Tibial artery (tissue), 4 donors: ENCODE data around the gene LACTBL1.

Experiments
- DNase-seq, 2 donors: peaks; one replicate each; pipeline ENCODE4 v3.0.0-alpha.2; 2019
- H3K27ac ChIP-seq, 2 donors: fragments of 200-600 bp; sonication (generic) in 1 of 2; 1 replicate in 1 of 2; 2 replicates in 1 of 2; pipeline ENCODE4 v1.5.1; 2018 to 2019; ENCODE audit warnings: mild to moderate bottlenecking in 1 of 2
- H3K27me3 ChIP-seq, 2 donors: fragments of 200-600 bp; sonication (generic) in 1 of 2; one replicate each; pipeline versions ENCODE4 v1.5.1 to v1.6.0; 2016 to 2019
- H3K36me3 ChIP-seq, 3 donors: fragments of 200-600 bp; sonication (generic) in 2 of 3; one replicate each; pipeline ENCODE4 v1.5.1; 2016 to 2019; ENCODE audit warnings: mild to moderate bottlenecking in 2 of 3
- H3K4me1 ChIP-seq, 4 donors: fragments of 200-600 bp; sonication (generic) in 2 of 4; 1 replicate in 3 of 4; 2 replicates in 1 of 4; pipeline ENCODE4 v1.5.1; 2016 to 2019
- H3K4me3 ChIP-seq, 2 donors: fragments of 200-600 bp; sonication (generic) in 1 of 2; 1 replicate in 1 of 2; 2 replicates in 1 of 2; pipeline ENCODE4 v1.5.1; 2018 to 2019; ENCODE audit warnings: mild to moderate bottlenecking in 2 of 2
- H3K9me3 ChIP-seq, 3 donors: fragments of 200-600 bp; sonication (generic) in 1 of 3; one replicate each; pipeline ENCODE4 v1.5.1; 2016 to 2019
- CTCF ChIP-seq, 2 experiments: fragments of 200-600 bp in 1 of 2; fragments of 450-650 bp in 1 of 2; IDR thresholded peaks; one replicate each; pipeline ENCODE4 v1.5.1; 2017 to 2019; ENCODE audit warnings: antibody characterized with exemption in 2 of 2, mild to moderate bottlenecking in 1 of 2, moderate library complexity in 1 of 2
- intact Hi-C: fragments of 100-400 bp; cut with DNase I; formaldehyde crosslinking; loops from one replicate; pipeline ENCODE4 v1.15.0; 2023; ENCODE audit warnings: low total_unique reads

The LACTBL1 gene

GRCh38 chr1:22959545-22960360, 12.9 kb downstream of the LACTBL1 start:
- DNase-seq, result no peak
- no peak overlapping the region for H3K27ac ChIP-seq
- no peak for TF ChIP-seq CTCF (IDR thresholded peaks at IDR 0.05)
- intact Hi-C loops, result no loop called here
- no peaks in the 10 kb centered on the region for H3K9me3 ChIP-seq
- no peaks in the 10 kb centered on the region for H3K36me3 ChIP-seq
- H3K27me3 ChIP-seq, result peaks cover 0 to 38% of the 10 kb centered on the region in 2 donors
- no peaks in the 10 kb centered on the region for H3K4me1 ChIP-seq
- H3K4me3 ChIP-seq, result no peak overlapping the region

- no peak for DNase-seq
Measured at GRCh38 chr1:22958556-22958955, 14.1 kb downstream of the LACTBL1 start.

GRCh38 chr1:22957066-22957465, 15.6 kb downstream of the LACTBL1 start:
- peaks cover 0 to 8% (median 0%) of the 10 kb centered on the region in 4 donors for H3K4me1 ChIP-seq
- no peaks in the 10 kb centered on the region for H3K9me3 ChIP-seq
- no peak overlapping the region for H3K4me3 ChIP-seq
- H3K27ac ChIP-seq, result no peak overlapping the region
- TF ChIP-seq CTCF (IDR thresholded peaks at IDR 0.05), result no peak
- no peak for DNase-seq
- no peaks in the 10 kb centered on the region for H3K36me3 ChIP-seq
- intact Hi-C loops, result no loop called here
- H3K27me3 ChIP-seq, result peaks cover 0 to 57% of the 10 kb centered on the region in 2 donors

More at GRCh38 chr1:22958556-22958955, 14.1 kb downstream of the LACTBL1 start:
- no peaks in the 10 kb centered on the region for H3K9me3 ChIP-seq
- intact Hi-C loops, result no loop called here
- no peaks in the 10 kb centered on the region for H3K36me3 ChIP-seq
- no peak overlapping the region for H3K4me3 ChIP-seq
- no peak overlapping the region for H3K27ac ChIP-seq
- TF ChIP-seq CTCF (IDR thresholded peaks at IDR 0.05), result no peak
- H3K4me1 ChIP-seq, result peaks cover 0 to 2% (median 0%) of the 10 kb centered on the region in 4 donors
- H3K27me3 ChIP-seq, result peaks cover 0 to 43% of the 10 kb centered on the region in 2 donors

- TF ChIP-seq CTCF (IDR thresholded peaks at IDR 0.05), result no peak
- Histone ChIP-seq H3K4me1 (peaks cover 0 to 8% (median 0%) of the 10 kb centered on the region in 4 donors), H3K27me3 (peaks cover 0 to 68% of the 10 kb centered on the region in 2 donors), H3K36me3 (no peaks in the 10 kb centered on the region), H3K27ac (no peak overlapping the region), H3K9me3 (no peaks in the 10 kb centered on the region), H3K4me3 (no peak overlapping the region)
- intact Hi-C loops, result no loop called here
- DNase-seq, result no peak
Measured at GRCh38 chr1:22955146-22955545, 17.5 kb downstream of the LACTBL1 start.

GRCh38 chr1:22953740-22954141, 18.9 kb downstream of the LACTBL1 start:
- peaks cover 0 to 59% of the 10 kb centered on the region in 2 donors for H3K27me3 ChIP-seq
- TF ChIP-seq CTCF (IDR thresholded peaks at IDR 0.05), result no peak
- intact Hi-C loops, result no loop called here
- peaks cover 0 to 8% (median 0%) of the 10 kb centered on the region in 4 donors for H3K4me1 ChIP-seq
- H3K27ac ChIP-seq, result no peak overlapping the region
- H3K4me3 ChIP-seq, result no peak overlapping the region
- DNase-seq, result no peak
- no peaks in the 10 kb centered on the region for H3K9me3 ChIP-seq
- H3K36me3 ChIP-seq, result no peaks in the 10 kb centered on the region
